Brain microvascular endothelial cell (primary cell): ENCODE results near the gene CHRNB1.

Experiments used
- DNase-seq: peaks from one replicate; pipeline ENCODE4 v3.0.0-alpha.2; 2020
- H3K27ac ChIP-seq: fragments of 250-450 bp; sonication (Bioruptor Pico); 2 replicates; pipeline ENCODE4 v1.5.1; 2020; ENCODE audit warnings: mild to moderate bottlenecking, moderate library complexity
- H3K27me3 ChIP-seq: fragments of 250-450 bp; sonication (Bioruptor Pico); replicated peaks from 2 replicates; pipeline ENCODE4 v1.5.1; 2020; ENCODE audit warnings: mild to moderate bottlenecking
- H3K36me3 ChIP-seq: fragments of 250-450 bp; sonication (Bioruptor Pico); replicated peaks from 2 replicates; pipeline ENCODE4 v1.5.1; 2020; ENCODE audit warnings: mild to moderate bottlenecking
- H3K4me3 ChIP-seq: 2 replicates; pipeline ENCODE4 v1.5.1; 2011; ENCODE audit warnings: low read depth, mild to moderate bottlenecking, control low read depth, low read length, moderate library complexity
- CTCF ChIP-seq: IDR thresholded peaks from 2 replicates; pipeline ENCODE4 v1.5.1; 2011; ENCODE audit warnings: low read depth, mild to moderate bottlenecking, moderate library complexity, low read length, control low read depth, inconsistent platforms; ENCODE audit errors: missing control alignments
- in situ Hi-C: cut with HindIII; loops from 2 replicates; pipeline ENCODE4 v1.10.0; 2017; ENCODE audit warnings: low sequenced_read_pairs, low pct_ligation_motif_present

The CHRNB1 gene

GRCh38 chr17:7425756-7426155 lies 19.1 kb upstream of the CHRNB1 start:
- no peak for DNase-seq
- in situ Hi-C loops = no loop called here
- Histone ChIP-seq H3K27me3 (no peaks in the 10 kb centered on the region), H3K27ac (no peak overlapping the region), H3K4me3 (no peak overlapping the region), H3K36me3 (no peaks in the 10 kb centered on the region)
- no peak for TF ChIP-seq CTCF

GRCh38 chr17:7426203-7426863 lies 18.5 kb upstream of the CHRNB1 start:
- Histone ChIP-seq H3K27ac (no peak overlapping the region), H3K4me3 (no peak overlapping the region), H3K27me3 (no peaks in the 10 kb centered on the region), H3K36me3 (no peaks in the 10 kb centered on the region)
- no peak for TF ChIP-seq CTCF
- in situ Hi-C loops = no loop called here
- no peak for DNase-seq

- Histone ChIP-seq H3K27ac (no peak overlapping the region), H3K36me3 (no peaks in the 10 kb centered on the region), H3K27me3 (no peaks in the 10 kb centered on the region), H3K4me3 (no peak overlapping the region)
- in situ Hi-C loops = no loop called here
- no peak for DNase-seq
- no peak for TF ChIP-seq CTCF
Observed at GRCh38 chr17:7426896-7427489, 17.9 kb upstream of the CHRNB1 start.

- Histone ChIP-seq H3K36me3 (no peaks in the 10 kb centered on the region), H3K27me3 (no peaks in the 10 kb centered on the region), H3K4me3 (no peak overlapping the region), H3K27ac (no peak overlapping the region)
- in situ Hi-C loops = no loop called here
- no peak for TF ChIP-seq CTCF
- DNase-seq = no peak
Observed at GRCh38 chr17:7427549-7427948, 17.3 kb upstream of the CHRNB1 start.

- no peak for DNase-seq
- in situ Hi-C loops = no loop called here
- no peak within 1 kb of the TSS for H3K4me3 ChIP-seq
Observed at GRCh38 chr17:7428557-7428956, 16.3 kb upstream of the CHRNB1 start, which contains the start of gene SPEM3. TSS of gene SPEM3 (plus strand) at chr17:7428857. CDS start at chr17:7428903, 46 bp downstream.

More at GRCh38 chr17:7428557-7428956, 16.3 kb upstream of the CHRNB1 start, which contains the start of gene SPEM3:
- Histone ChIP-seq H3K27ac (no peak within 1 kb of the TSS), H3K36me3 (no peaks in the 10 kb centered on the region), H3K27me3 (no peaks in the 10 kb centered on the region)
- TF ChIP-seq CTCF = no peak
